Stimulated activated CD4-positive, alpha-beta T cell treated with anti-CD3 and anti-CD28 coated beads, Interleukin-1b, Interleukin-23, amount 100 ng/mL, for 24 hours (primary cell): ENCODE data around the gene TNFRSF19.

ENCODE experiments used
- DNase-seq, 4 experiments: peaks; one replicate each; pipeline ENCODE4 v3.0.0-alpha.2; 2020; ENCODE audit warnings: low read depth in 4 of 4, low spot score in 1 of 4

The TNFRSF19 gene

GRCh38 chr13:23680845-23681669 is 110.8 kb downstream of the TNFRSF19 start:
- DNase-seq = no peak

- no peak for DNase-seq
Observed at GRCh38 chr13:23683084-23683483, 112.9 kb downstream of the TNFRSF19 start.

GRCh38 chr13:23684647-23685046 is 114.4 kb downstream of the TNFRSF19 start:
- no peak for DNase-seq

- DNase-seq = no peak
Observed at GRCh38 chr13:23685416-23685815, 115.2 kb downstream of the TNFRSF19 start.

- DNase-seq = no peak
Observed at GRCh38 chr13:23686948-23687347, 116.7 kb downstream of the TNFRSF19 start.

- DNase-seq = no peak
Observed at GRCh38 chr13:23687614-23688013, 117.4 kb downstream of the TNFRSF19 start.

- no peak for DNase-seq
Observed at GRCh38 chr13:23688336-23688735, 118.1 kb downstream of the TNFRSF19 start.

GRCh38 chr13:23690668-23691067 is 120.5 kb downstream of the TNFRSF19 start:
- no peak for DNase-seq

GRCh38 chr13:23692816-23693215 is 122.6 kb downstream of the TNFRSF19 start:
- no peak for DNase-seq

GRCh38 chr13:23695196-23695595 is 125.0 kb downstream of the TNFRSF19 start:
- no peak for DNase-seq

- peak; percentile 11 to 37 (median 24) for DNase-seq
Observed at GRCh38 chr13:23695711-23696464, 125.7 kb downstream of the TNFRSF19 start.

- no peak for DNase-seq
Observed at GRCh38 chr13:23696610-23697009, 126.4 kb downstream of the TNFRSF19 start.

- no peak for DNase-seq
Observed at GRCh38 chr13:23697772-23698313, 127.6 kb downstream of the TNFRSF19 start.

GRCh38 chr13:23699271-23699670 is 129.1 kb downstream of the TNFRSF19 start:
- DNase-seq = no peak

GRCh38 chr13:23701186-23701585 is 131.0 kb downstream of the TNFRSF19 start:
- DNase-seq = no peak

- no peak for DNase-seq
Observed at GRCh38 chr13:23701636-23702035, 131.4 kb downstream of the TNFRSF19 start.

GRCh38 chr13:23703246-23703860 is 133.1 kb downstream of the TNFRSF19 start:
- DNase-seq = no peak

GRCh38 chr13:23705583-23705982 is 135.4 kb downstream of the TNFRSF19 start:
- DNase-seq = no peak

GRCh38 chr13:23707674-23708073 is 137.5 kb downstream of the TNFRSF19 start:
- DNase-seq = no peak

- DNase-seq = no peak
Observed at GRCh38 chr13:23709536-23709935, 139.3 kb downstream of the TNFRSF19 start.

GRCh38 chr13:23710366-23710765 is 140.2 kb downstream of the TNFRSF19 start:
- no peak for DNase-seq

- no peak for DNase-seq
Observed at GRCh38 chr13:23711355-23711754, 141.1 kb downstream of the TNFRSF19 start.
